ENCODE results near the gene MPP3.

GRCh38 chr17:43873815-43874214 lies 40.9 kb upstream of the MPP3 start:
- no peak for TF ChIP-seq CTCF (IDR thresholded peaks at IDR 0.05; ENCODE audit: insufficient read depth, low read length, poor library complexity, severe bottlenecking)
- TF ChIP-seq EZH2phosphoT487 (conservative IDR thresholded peaks at IDR 0.05; ENCODE audit: low read length): no peak

Measured in SU-DHL-6 (cell line).